HG03060 (cell line): Measurements from ENCODE around the gene TCF7L1.
"Not testable (repeated sequence)": the region's sequence is repeated elsewhere in the genome, so short reads cannot be mapped to it uniquely, and the experiment has no call there.

Experiments used
- ATAC-seq: cut with Tn5 transposase; IDR thresholded peaks from one replicate; pipeline ENCODE4 v1.9.1; 2021; ENCODE audit warnings: low read depth, moderate number of reproducible peaks; ENCODE audit not compliant: unreplicated experiment

Gene TCF7L1

DNA sequence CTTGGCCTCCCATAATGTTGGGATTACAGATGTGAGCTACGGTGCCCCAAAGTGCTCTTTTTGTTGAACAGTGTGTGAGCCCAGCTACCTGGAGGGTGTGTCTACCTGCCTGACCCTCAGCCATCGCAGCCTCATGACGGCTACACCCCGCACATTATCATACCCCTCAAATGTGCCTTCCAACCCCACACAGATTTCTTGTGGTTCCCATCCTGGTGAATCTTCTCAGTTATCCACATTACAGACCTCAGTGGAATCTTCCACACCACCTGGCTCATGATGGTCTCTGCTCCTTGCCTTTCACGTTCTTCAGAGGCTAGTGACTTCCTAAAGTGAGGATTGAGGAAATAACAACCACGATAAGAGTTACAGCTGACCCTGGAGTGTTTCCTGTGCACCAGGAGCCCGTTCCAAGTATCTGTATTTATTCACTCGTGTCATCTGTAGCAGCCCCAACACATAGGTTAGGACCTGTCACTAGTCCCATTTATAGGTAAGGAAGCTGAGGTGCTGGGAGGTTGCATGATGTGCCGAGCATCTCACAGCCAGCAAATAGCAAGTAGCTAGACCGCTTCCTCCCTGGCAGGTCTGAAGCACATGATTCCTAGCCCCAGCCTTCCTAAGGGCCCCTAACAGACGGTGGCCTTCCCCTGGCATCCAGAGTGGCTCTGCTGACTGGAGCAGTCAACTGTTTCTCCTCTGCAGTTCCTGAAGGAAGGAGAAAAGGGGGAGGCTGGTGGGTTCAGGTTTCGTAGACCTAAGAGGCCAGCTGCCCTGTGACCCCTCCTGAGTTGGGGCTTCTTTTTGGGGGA lies 47.3 kb downstream of the TCF7L1 start:
- no peak for ATAC-seq

DNA sequence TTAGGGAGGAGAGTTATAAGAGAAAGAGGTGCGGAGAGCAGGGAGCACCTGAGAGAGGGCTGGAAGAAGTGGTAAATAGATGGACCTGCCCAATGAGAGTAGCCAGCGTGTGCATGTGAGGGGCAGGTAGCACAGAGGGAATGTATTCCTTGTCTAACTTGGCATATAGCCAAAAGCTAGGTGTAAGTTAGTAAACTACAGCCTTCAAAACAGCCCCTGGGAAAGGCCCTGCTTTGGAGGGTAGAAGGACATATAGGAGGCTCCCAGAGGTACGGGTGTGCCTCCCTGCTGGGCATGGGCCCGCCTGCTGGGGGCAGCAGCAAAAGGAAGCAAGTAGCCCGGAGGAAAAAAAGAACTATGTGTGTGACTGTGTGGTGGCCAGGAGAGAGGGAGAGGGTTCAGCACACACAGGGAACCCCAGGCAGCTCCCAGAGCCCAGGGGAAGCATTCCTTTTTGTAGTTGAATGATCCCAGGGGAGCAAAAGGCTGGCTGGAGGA lies 48.0 kb downstream of the TCF7L1 start:
- no peak for ATAC-seq

DNA sequence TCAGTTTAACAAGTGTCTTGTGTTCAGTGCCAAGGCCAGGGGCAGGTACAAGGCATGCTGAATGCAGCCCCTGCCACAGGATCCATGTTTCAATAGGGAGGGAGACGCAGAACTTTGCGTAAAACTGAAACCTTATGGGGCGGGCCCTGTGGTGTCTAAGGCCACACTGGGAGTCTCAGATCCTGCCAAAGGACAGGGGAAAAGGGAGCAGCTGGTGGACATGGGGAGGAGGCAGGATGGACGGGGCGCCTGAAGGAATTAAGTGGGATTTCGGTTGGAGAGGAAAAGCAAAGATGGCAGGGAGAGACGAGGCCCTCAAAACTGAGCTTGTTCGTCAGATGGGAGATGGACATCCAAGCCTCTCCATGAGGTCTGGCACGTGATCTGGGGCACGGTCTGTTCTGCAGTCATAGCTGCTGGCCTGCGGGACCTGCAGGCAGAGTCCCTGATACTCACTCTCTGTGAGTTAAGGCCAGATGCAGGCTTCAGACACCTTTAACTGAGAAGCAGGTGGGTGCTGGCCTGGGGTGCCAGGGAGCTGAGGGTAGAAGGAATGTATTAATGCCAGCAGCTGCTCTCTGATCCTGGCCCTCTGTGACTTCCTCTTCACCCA lies 48.8 kb downstream of the TCF7L1 start:
- no peak for ATAC-seq

DNA sequence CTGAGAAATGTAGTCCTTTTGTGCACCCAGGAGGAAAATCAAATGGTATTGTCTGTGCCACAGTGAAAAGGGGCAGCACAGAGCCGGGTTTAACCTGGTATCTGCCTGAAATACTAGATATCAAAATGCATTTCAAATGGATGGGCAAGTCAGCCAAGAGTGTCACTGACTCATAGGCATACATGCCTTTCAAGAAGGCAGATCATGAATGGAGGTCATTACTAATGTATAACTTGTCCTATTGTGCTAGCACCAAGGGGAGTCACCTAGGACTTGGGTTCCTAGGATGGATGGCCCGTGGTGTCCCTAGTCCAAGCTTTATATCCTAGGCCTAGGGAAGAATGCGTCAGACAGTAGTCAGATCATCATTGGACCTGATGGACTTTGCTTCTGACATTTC lies 49.9 kb downstream of the TCF7L1 start:
- no peak for ATAC-seq

GRCh38 chr2:85183479-85183878 lies 50.3 kb downstream of the TCF7L1 start:
- ATAC-seq = no peak

GRCh38 chr2:85184231-85184630 lies 51.0 kb downstream of the TCF7L1 start:
- ATAC-seq = no peak

DNA sequence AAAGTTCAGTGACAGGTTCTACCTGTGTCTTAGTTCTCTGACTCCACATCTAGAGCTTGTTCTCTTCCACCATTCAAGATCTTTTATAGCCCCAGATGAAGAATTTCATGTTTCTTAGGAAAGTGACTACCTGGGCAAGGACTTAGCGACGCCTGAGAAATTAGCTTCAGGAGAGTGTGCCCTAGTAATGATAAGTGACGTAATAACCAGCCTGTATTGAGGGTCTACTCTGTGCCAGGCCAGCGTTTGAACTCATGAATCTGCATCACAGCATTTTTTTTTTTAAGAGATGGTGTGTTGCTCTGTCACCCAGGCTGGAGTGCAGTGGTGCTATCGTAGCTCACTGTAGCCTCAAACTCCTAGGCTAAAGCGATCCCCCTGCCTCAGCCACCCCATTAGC lies 51.8 kb downstream of the TCF7L1 start:
- ATAC-seq = no peak

DNA sequence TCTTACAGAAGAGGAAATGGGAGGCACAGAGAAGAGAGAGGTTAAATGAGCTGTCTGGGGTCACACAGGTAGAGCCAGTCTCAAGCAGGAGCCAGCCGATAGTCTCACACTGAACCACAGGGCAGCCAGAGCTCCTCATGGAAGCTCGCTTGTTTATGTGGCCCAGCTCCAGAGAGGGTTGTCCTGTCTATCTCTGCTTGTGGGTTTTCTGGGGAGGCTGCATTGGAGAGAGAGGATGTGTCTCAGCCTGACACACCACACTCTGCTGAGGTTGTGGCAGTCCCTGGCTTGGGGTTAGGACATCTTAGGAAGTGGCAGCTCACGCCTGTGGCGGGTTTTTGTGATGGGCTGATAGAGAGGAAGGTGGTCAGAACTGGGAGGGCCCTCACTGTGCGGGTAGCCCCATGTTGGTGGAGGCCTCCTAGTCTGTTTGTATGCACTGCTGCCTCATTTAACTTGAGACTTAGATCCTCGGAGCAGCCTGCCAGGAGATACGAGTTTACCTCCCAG lies 52.3 kb downstream of the TCF7L1 start:
- ATAC-seq = no peak

GRCh38 chr2:85187069-85187468 lies 53.9 kb downstream of the TCF7L1 start:
- ATAC-seq = no peak

- ATAC-seq = no peak
Observed at GRCh38 chr2:85188852-85189251, 55.7 kb downstream of the TCF7L1 start.

- no peak for ATAC-seq
Observed at GRCh38 chr2:85189606-85190270, 56.5 kb downstream of the TCF7L1 start.

GRCh38 chr2:85191157-85191556 lies 58.0 kb downstream of the TCF7L1 start:
- ATAC-seq = no peak

- no peak for ATAC-seq
Observed at GRCh38 chr2:85194780-85195480, 61.7 kb downstream of the TCF7L1 start.

GRCh38 chr2:85195956-85196355 lies 62.8 kb downstream of the TCF7L1 start:
- no peak for ATAC-seq

GRCh38 chr2:85199698-85200097 lies 66.5 kb downstream of the TCF7L1 start:
- ATAC-seq = no peak

- no peak for ATAC-seq
Observed at GRCh38 chr2:85209887-85210286, 76.7 kb downstream of the TCF7L1 start.

GRCh38 chr2:85210511-85210910 lies 77.3 kb downstream of the TCF7L1 start:
- ATAC-seq = no peak

- not testable (repeated sequence) for ATAC-seq
Observed at GRCh38 chr2:85211606-85212005, 78.4 kb downstream of the TCF7L1 start.

DNA sequence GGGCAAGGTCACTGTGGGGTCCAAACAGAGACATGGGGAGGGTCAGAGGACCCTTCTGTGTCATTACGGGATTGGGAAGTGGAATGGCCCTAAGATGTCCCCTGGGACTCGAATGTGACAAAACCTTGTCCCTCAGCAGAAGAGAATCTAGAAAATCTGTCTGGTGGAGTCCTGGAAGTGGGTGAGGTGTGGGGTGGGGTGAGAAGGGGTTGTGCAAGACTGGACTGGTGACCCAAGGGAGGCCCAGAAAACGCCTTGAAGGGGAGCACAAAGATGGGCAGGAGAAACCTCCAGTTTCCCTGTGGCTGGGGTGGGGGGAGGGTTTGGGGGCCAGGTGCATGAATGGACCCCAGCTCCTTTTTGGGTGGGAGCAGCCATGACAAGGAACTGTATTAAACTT lies 79.6 kb downstream of the TCF7L1 start:
- no peak for ATAC-seq

DNA sequence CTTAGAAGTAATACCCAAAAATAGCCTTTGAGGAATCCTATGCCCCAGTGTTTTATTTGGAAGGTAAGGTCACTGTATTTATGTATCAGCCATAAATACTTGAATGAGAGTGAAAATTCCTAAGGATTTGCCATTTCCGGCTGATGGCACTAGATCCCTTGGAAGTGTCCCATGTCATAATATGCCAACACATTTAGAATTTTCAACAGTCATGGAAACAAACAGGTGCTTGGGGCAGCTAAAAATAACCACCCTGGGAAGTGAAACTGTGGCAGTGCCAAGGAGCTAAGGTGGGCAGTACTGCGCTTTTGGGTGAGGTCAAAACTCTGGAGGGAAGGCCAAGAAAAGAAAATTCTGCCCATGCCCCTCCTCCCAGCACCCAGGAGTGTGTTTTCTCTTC lies 80.2 kb downstream of the TCF7L1 start:
- no peak for ATAC-seq
